Endothelial cell (in vitro differentiated cells): ENCODE results near the gene HOGA1. TPM values are rescaled to one million over a fixed set of nuclear protein-coding genes. Genes with fewer than 3 reads are reported as not detected.

ENCODE experiments used
- DNase-seq: peaks from one replicate; pipeline ENCODE4 v3.0.0; 2021; ENCODE audit warnings: low spot score
- H3K27ac Mint-ChIP-seq: one replicate; pipeline ENCODE4 v1.8.0; 2021; ENCODE audit warnings: mixed read lengths, inconsistent platforms; ENCODE audit not compliant: unreplicated experiment
- H3K27me3 Mint-ChIP-seq: one replicate; pipeline ENCODE4 v1.8.0; 2021; ENCODE audit warnings: mild to moderate bottlenecking, moderate library complexity, mixed read lengths, inconsistent platforms; ENCODE audit not compliant: unreplicated experiment
- H3K36me3 Mint-ChIP-seq: one replicate; pipeline ENCODE4 v1.8.0; 2021; ENCODE audit warnings: mild to moderate bottlenecking, low read depth, mixed read lengths, inconsistent platforms; ENCODE audit not compliant: unreplicated experiment
- H3K4me1 Mint-ChIP-seq: one replicate; pipeline ENCODE4 v1.8.0; 2021; ENCODE audit warnings: mild to moderate bottlenecking, mixed read lengths, inconsistent platforms; ENCODE audit not compliant: unreplicated experiment
- H3K4me3 Mint-ChIP-seq: one replicate; pipeline ENCODE4 v1.8.0; 2021; ENCODE audit warnings: mild to moderate bottlenecking, mixed read lengths, inconsistent platforms; ENCODE audit not compliant: unreplicated experiment
- H3K9me3 Mint-ChIP-seq: one replicate; pipeline ENCODE4 v1.8.0; 2021; ENCODE audit warnings: mixed read lengths, inconsistent platforms; ENCODE audit not compliant: unreplicated experiment
- CTCF ChIP-seq: fragments of 200-600 bp; sonication (generic); IDR thresholded peaks from one replicate; pipeline ENCODE4 v1.5.0; 2021; ENCODE audit warnings: antibody characterized with exemption; ENCODE audit not compliant: unreplicated experiment
- total RNA-seq: library from RNA; stranded (reverse); fragmentation: NEBNext Ultra II Directional; extraction: Animal tissue kit (Norgen Biotek cat#: 25700); gene quantifications from one replicate; pipeline ENCODE4 v1.2.1, GENCODE V29; 2021; ENCODE audit not compliant: unreplicated experiment

HOGA1 gene
- total RNA-seq, 1 donor from 2014 or later = 0.85 TPM

- no peak for DNase-seq
- Mint-ChIP-seq H3K27me3 (peaks cover 10% of the 10 kb centered on the region), H3K36me3 (peaks cover 4% of the 10 kb centered on the region), H3K4me1 (peaks cover 78% of the 10 kb centered on the region), H3K4me3 (peak overlapping the region; percentile 29), H3K9me3 (no peaks in the 10 kb centered on the region), H3K27ac (peak overlapping the region; percentile 28)
- TF ChIP-seq CTCF = no peak
These were observed 37.5 kb upstream of the HOGA1 start for GRCh38 chr10:97546456-97547270.

- no peak for DNase-seq
- Mint-ChIP-seq H3K9me3 (no peaks in the 10 kb centered on the region), H3K27me3 (peaks cover 8% of the 10 kb centered on the region), H3K27ac (no peak overlapping the region), H3K4me1 (peaks cover 72% of the 10 kb centered on the region), H3K36me3 (peaks cover 4% of the 10 kb centered on the region), H3K4me3 (no peak overlapping the region)
- TF ChIP-seq CTCF = no peak
These were observed 37.0 kb upstream of the HOGA1 start for GRCh38 chr10:97547271-97547600.

- DNase-seq = no peak
- no peak for TF ChIP-seq CTCF
- Mint-ChIP-seq H3K9me3 (no peaks in the 10 kb centered on the region), H3K36me3 (peaks cover 4% of the 10 kb centered on the region), H3K4me1 (peaks cover 65% of the 10 kb centered on the region), H3K27me3 (peaks cover 8% of the 10 kb centered on the region), H3K4me3 (no peak overlapping the region), H3K27ac (peak overlapping the region; percentile 72)
These were observed 36.2 kb upstream of the HOGA1 start for GRCh38 chr10:97547962-97548361.

- no peaks in the 10 kb centered on the region for H3K9me3 Mint-ChIP-seq
- peak overlapping the region; percentile 23 for H3K4me3 Mint-ChIP-seq
- peaks cover 63% of the 10 kb centered on the region for H3K4me1 Mint-ChIP-seq
- TF ChIP-seq CTCF = no peak
- peaks cover 4% of the 10 kb centered on the region for H3K36me3 Mint-ChIP-seq
- H3K27ac Mint-ChIP-seq = peak overlapping the region; percentile 88
- no peak for DNase-seq
- H3K27me3 Mint-ChIP-seq = peaks cover 8% of the 10 kb centered on the region
These were observed 35.2 kb upstream of the HOGA1 start for GRCh38 chr10:97548828-97549455.
